Neuronal stem cell (in vitro differentiated cells): ENCODE results near the gene GDE1.
A peak's percentile ranks its signal among the peaks of the same experiment; 100 is the strongest.

Experiments
- DNase-seq: peaks from one replicate; pipeline ENCODE4 v3.0.0-alpha.2; 2013; ENCODE audit warnings: low spot score
- H2AFZ ChIP-seq: one replicate; pipeline ENCODE4 v1.6.1; 2013; ENCODE audit warnings: mild to moderate bottlenecking, low read length, inconsistent platforms
- H2AK5ac ChIP-seq: 2 replicates; pipeline ENCODE4 v1.6.1; 2013; ENCODE audit warnings: low read depth, mild to moderate bottlenecking, inconsistent platforms, low read length, moderate library complexity, mixed read lengths
- H2BK120ac ChIP-seq: 2 replicates; pipeline ENCODE4 v1.6.1; 2013; ENCODE audit warnings: low read depth, mild to moderate bottlenecking, inconsistent platforms, low read length, moderate library complexity, mixed read lengths
- H2BK12ac ChIP-seq: one replicate; pipeline ENCODE4 v1.6.1; 2013; ENCODE audit warnings: low read length, inconsistent platforms
- H2BK15ac ChIP-seq: 2 replicates; pipeline ENCODE4 v1.6.1; 2013; ENCODE audit warnings: mild to moderate bottlenecking, low read length, inconsistent platforms, mixed read lengths
- H2BK5ac ChIP-seq: one replicate; pipeline ENCODE4 v1.6.1; 2013; ENCODE audit warnings: inconsistent platforms, mild to moderate bottlenecking, low read length, moderate library complexity
- H3K14ac ChIP-seq: one replicate; pipeline ENCODE4 v1.6.1; 2013; ENCODE audit warnings: low read length, inconsistent platforms
- H3K18ac ChIP-seq: 2 replicates; pipeline ENCODE4 v1.6.1; 2013; ENCODE audit warnings: low read length, inconsistent platforms
- H3K23ac ChIP-seq: 2 replicates; pipeline ENCODE4 v1.6.1; 2013; ENCODE audit warnings: low read depth, mild to moderate bottlenecking, mixed read lengths, low read length, inconsistent platforms; ENCODE audit not compliant: poor library complexity
- H3K27ac ChIP-seq: replicated peaks from 3 replicates; pipeline ENCODE4 v1.5.1; 2013; ENCODE audit warnings: low read length, inconsistent platforms
- H3K27me3 ChIP-seq, 3 experiments: 2 replicates each; pipeline ENCODE4 v1.6.1; 2013; ENCODE audit warnings: low read length in 3 of 3, mild to moderate bottlenecking in 2 of 3, inconsistent platforms in 1 of 3, low read depth in 1 of 3, mixed read lengths in 1 of 3, moderate library complexity in 1 of 3; ENCODE audit not compliant: control insufficient read depth in 3 of 3, insufficient read depth in 3 of 3
- H3K36me3 ChIP-seq, 2 donors: replicated peaks in 1 of 2; 2 replicates each; pipeline ENCODE4 v1.6.1; 2013; ENCODE audit warnings: low read length in 2 of 2; ENCODE audit not compliant: control insufficient read depth in 2 of 2, insufficient read depth in 2 of 2
- H3K4ac ChIP-seq: 2 replicates; pipeline ENCODE4 v1.6.1; 2013; ENCODE audit warnings: inconsistent platforms, mild to moderate bottlenecking, low read length, moderate library complexity
- H3K4me1 ChIP-seq, 2 donors: 1 replicate in 1 of 2; 2 replicates in 1 of 2; pipeline ENCODE4 v1.6.1; 2013; ENCODE audit warnings: low read length in 2 of 2, low read depth in 1 of 2; ENCODE audit not compliant: control insufficient read depth in 2 of 2, insufficient read depth in 1 of 2
- H3K4me2 ChIP-seq: one replicate; pipeline ENCODE4 v1.6.1; 2013; ENCODE audit warnings: mild to moderate bottlenecking, low read length, inconsistent platforms; ENCODE audit not compliant: insufficient read depth, poor library complexity, severe bottlenecking
- H3K4me3 ChIP-seq, 2 donors: 2 replicates each; pipeline ENCODE4 v1.5.1; 2013; ENCODE audit warnings: low read length in 2 of 2, mild to moderate bottlenecking in 2 of 2, inconsistent platforms in 1 of 2, moderate library complexity in 1 of 2
- H3K79me1 ChIP-seq: one replicate; pipeline ENCODE4 v1.6.1; 2013; ENCODE audit warnings: low read depth, mild to moderate bottlenecking, inconsistent platforms, low read length, moderate library complexity
- H3K9ac ChIP-seq: one replicate; pipeline ENCODE4 v1.6.1; 2013; ENCODE audit warnings: mild to moderate bottlenecking, low read depth, low read length, inconsistent platforms; ENCODE audit not compliant: poor library complexity
- H3K9me3 ChIP-seq, 2 donors: replicated peaks in 1 of 2; 2 replicates each; pipeline versions ENCODE3 to v1.6.1; 2013; ENCODE audit warnings: low read length in 2 of 2, mild to moderate bottlenecking in 2 of 2, inconsistent platforms in 1 of 2, low read depth in 1 of 2, mixed read lengths in 1 of 2, moderate library complexity in 1 of 2; ENCODE audit not compliant: control insufficient read depth in 2 of 2, insufficient read depth in 1 of 2
- H4K8ac ChIP-seq: one replicate; pipeline ENCODE4 v1.6.1; 2013; ENCODE audit warnings: low read depth, mild to moderate bottlenecking, inconsistent platforms, low read length, moderate library complexity
- H4K91ac ChIP-seq: one replicate; pipeline ENCODE4 v1.6.1; 2013; ENCODE audit warnings: low read length, low read depth, mild to moderate bottlenecking, inconsistent platforms; ENCODE audit not compliant: poor library complexity
- WGBS, 2 donors: extraction: QIAGEN DNeasy Blood & Tissue Kit; methylation state at CpG; one replicate each; pipeline ENCODE4 v1.1.7; 2013; ENCODE audit warnings: missing lambda C conversion rate in 2 of 2, mixed read lengths in 1 of 2; ENCODE audit not compliant: insufficient read length in 2 of 2, insufficient replicate concordance in 1 of 2; ENCODE audit errors: extremely low coverage in 2 of 2; 5-methylcytosine and 5-hydroxymethylcytosine counted together

The GDE1 gene

DNA sequence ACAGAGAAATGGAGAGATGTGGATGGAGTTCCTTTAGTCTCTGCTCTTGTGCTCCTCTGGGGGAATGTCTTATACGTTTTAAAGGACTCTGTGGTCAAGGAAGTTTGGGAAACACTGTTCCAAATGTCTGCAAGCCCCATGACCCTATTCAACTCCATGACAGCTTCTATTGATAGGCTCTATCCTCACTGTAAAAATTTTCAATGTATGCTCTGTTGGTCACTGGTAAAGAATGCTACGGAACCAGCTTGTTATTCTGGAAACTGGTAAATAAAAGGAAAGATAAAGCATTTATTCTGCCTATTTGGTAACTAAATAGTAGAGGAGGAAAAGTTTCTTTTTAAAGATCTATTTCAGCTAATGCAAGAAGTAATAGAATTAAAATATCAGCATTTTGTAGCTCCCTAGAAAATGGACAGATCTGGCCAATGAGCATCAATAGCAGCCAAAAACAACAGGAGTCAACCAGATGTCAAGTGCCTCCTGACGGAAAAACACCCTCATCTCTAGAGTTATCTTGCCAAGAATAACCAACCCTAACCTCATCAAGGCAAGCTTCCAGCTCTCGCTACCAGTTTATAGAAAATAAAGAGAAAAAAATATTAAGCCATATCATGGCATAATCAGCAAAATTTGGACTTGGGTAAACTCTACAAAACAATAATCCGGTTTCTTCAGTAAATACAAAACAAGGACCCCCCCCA, 16.1 kb downstream of the GDE1 start:
- Histone ChIP-seq H2AFZ (no peak overlapping the region), H3K14ac (no peak overlapping the region)

DNA sequence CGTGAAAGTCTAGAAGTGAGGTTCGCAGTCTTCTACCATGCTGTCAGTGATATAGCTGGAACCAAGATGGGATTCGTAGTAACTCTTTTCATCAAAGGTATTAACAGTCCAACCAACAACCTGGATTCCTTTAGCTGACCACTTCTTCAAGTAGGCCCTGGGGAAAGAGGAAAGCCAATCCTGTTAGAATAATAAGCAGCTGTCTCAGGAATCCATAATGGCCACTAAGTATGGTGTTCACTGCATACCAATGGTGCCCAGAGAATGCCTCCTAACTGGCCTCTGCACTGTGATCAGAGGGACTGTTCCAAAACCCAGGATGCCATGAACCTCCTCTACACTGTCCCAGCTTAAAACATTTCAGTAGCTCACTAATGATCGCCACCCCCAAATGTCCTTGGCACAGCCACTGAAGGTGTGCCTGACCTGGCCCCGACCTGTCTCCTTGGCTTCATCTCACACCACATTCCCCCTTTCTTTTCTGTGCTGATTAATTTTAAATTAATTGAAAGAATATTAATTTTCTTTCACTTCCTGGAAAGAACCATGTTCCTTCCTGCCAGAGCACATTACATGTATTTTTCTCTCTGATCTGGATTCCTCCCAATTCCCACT, 18.3 kb downstream of the GDE1 start:
- no peak overlapping the region for H2BK120ac ChIP-seq
- H3K23ac ChIP-seq = no peak overlapping the region
- no peak overlapping the region for H3K14ac ChIP-seq
- no peak overlapping the region for H2BK15ac ChIP-seq
- H3K4me3 ChIP-seq = no peak overlapping the region
- no peak overlapping the region for H4K91ac ChIP-seq
- no peak overlapping the region for H4K8ac ChIP-seq
- no peaks in the 10 kb centered on the region for H3K9me3 ChIP-seq
- no peak overlapping the region for H2BK5ac ChIP-seq
- no peak overlapping the region for H3K9ac ChIP-seq
- no peak overlapping the region for H2AFZ ChIP-seq
- no peak overlapping the region for H3K4me2 ChIP-seq
- H3K4me1 ChIP-seq = no peaks in the 10 kb centered on the region
- H3K27me3 ChIP-seq = no peaks in the 10 kb centered on the region
- no peak overlapping the region for H3K4ac ChIP-seq
- H3K79me1 ChIP-seq = no peaks in the 10 kb centered on the region
- no peak overlapping the region for H3K27ac ChIP-seq
- H3K36me3 ChIP-seq = peaks cover 14 to 93% of the 10 kb centered on the region in 2 donors
- no peak overlapping the region for H2AK5ac ChIP-seq
- DNase-seq = no peak
- no peak overlapping the region for H3K18ac ChIP-seq
- WGBS, 2 donors = no CpG with 5 or more reads among the region's 5 CpGs
- no peak overlapping the region for H2BK12ac ChIP-seq

More for the DNA sequence above, 16.1 kb downstream of the GDE1 start:
- no peak overlapping the region for H4K91ac ChIP-seq
- no peak overlapping the region for H2BK120ac ChIP-seq
- H3K36me3 ChIP-seq = peaks cover 14 to 97% of the 10 kb centered on the region in 2 donors
- no peaks in the 10 kb centered on the region for H3K27me3 ChIP-seq
- H3K4me3 ChIP-seq = no peak overlapping the region
- no peak overlapping the region for H3K9ac ChIP-seq
- H3K27ac ChIP-seq = no peak overlapping the region
- no peak overlapping the region for H2BK15ac ChIP-seq
- H2AK5ac ChIP-seq = no peak overlapping the region
- H3K79me1 ChIP-seq = no peaks in the 10 kb centered on the region
- H3K4me1 ChIP-seq = no peaks in the 10 kb centered on the region
- no peak overlapping the region for H2BK12ac ChIP-seq
- no CpG with 5 or more reads among the region's 5 CpGs for WGBS, 2 donors
- no peak for DNase-seq
- H2BK5ac ChIP-seq = no peak overlapping the region
- H4K8ac ChIP-seq = no peak overlapping the region
- H3K4ac ChIP-seq = no peak overlapping the region
- no peak overlapping the region for H3K4me2 ChIP-seq
- no peaks in the 10 kb centered on the region for H3K9me3 ChIP-seq
- H3K18ac ChIP-seq = no peak overlapping the region
- H3K23ac ChIP-seq = no peak overlapping the region

- Histone ChIP-seq H3K18ac (no peak overlapping the region), H2BK5ac (no peak overlapping the region), H2BK120ac (no peak overlapping the region), H3K4me3 (no peak overlapping the region), H3K23ac (no peak overlapping the region), H2BK15ac (no peak overlapping the region), H2BK12ac (no peak overlapping the region), H3K14ac (no peak overlapping the region), H3K79me1 (no peaks in the 10 kb centered on the region), H2AFZ (no peak overlapping the region), H2AK5ac (no peak overlapping the region), H4K8ac (no peak overlapping the region), H4K91ac (no peak overlapping the region), H3K36me3 (peaks cover 14 to 83% of the 10 kb centered on the region in 2 donors), H3K4me1 (no peaks in the 10 kb centered on the region), H3K9me3 (no peaks in the 10 kb centered on the region), H3K9ac (no peak overlapping the region), H3K27ac (no peak overlapping the region), H3K4me2 (no peak overlapping the region), H3K27me3 (no peaks in the 10 kb centered on the region), H3K4ac (no peak overlapping the region)
- peak; percentile 74 for DNase-seq
- no CpG with 5 or more reads among the region's 3 CpGs for WGBS, 2 donors
Observed at GRCh38 chr16:19502395-19503131, 19.3 kb downstream of the GDE1 start.

GRCh38 chr16:19499481-19499880, 22.4 kb downstream of the GDE1 start:
- Histone ChIP-seq H2BK120ac (no peak overlapping the region), H3K4me1 (no peaks in the 10 kb centered on the region), H3K23ac (no peak overlapping the region), H4K91ac (no peak overlapping the region), H3K27ac (no peak overlapping the region), H2BK12ac (no peak overlapping the region), H3K4me3 (no peak overlapping the region), H2BK15ac (no peak overlapping the region), H2AFZ (no peak overlapping the region), H3K14ac (no peak overlapping the region), H2BK5ac (no peak overlapping the region), H2AK5ac (no peak overlapping the region), H3K18ac (no peak overlapping the region), H3K9ac (no peak overlapping the region), H3K9me3 (no peaks in the 10 kb centered on the region), H3K36me3 (peaks cover 12 to 54% of the 10 kb centered on the region in 2 donors), H3K27me3 (no peaks in the 10 kb centered on the region), H3K79me1 (no peaks in the 10 kb centered on the region), H3K4me2 (no peak overlapping the region), H4K8ac (no peak overlapping the region), H3K4ac (no peak overlapping the region)
- no CpG with 5 or more reads among the region's 3 CpGs for WGBS, 2 donors
- DNase-seq = no peak
